ENCODE measurements around the gene WDR47.

- TF ChIP-seq, protein P1, sequence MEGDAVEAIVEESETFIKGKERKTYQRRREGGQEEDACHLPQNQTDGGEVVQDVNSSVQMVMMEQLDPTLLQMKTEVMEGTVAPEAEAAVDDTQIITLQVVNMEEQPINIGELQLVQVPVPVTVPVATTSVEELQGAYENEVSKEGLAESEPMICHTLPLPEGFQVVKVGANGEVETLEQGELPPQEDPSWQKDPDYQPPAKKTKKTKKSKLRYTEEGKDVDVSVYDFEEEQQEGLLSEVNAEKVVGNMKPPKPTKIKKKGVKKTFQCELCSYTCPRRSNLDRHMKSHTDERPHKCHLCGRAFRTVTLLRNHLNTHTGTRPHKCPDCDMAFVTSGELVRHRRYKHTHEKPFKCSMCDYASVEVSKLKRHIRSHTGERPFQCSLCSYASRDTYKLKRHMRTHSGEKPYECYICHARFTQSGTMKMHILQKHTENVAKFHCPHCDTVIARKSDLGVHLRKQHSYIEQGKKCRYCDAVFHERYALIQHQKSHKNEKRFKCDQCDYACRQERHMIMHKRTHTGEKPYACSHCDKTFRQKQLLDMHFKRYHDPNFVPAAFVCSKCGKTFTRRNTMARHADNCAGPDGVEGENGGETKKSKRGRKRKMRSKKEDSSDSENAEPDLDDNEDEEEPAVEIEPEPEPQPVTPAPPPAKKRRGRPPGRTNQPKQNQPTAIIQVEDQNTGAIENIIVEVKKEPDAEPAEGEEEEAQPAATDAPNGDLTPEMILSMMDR (IDR thresholded peaks at IDR 0.05; ENCODE audit: poor library complexity), result no peak
- no peak for TF ChIP-seq EZH2 (IDR thresholded peaks at IDR 0.05; ENCODE audit: borderline replicate concordance)
Observed at GRCh38 chr1:108933944-108934343, 108.0 kb downstream of the WDR47 start.
